Measurements from ENCODE around the gene VPS11. TPM values are rescaled to one million over a fixed set of nuclear protein-coding genes. Genes with fewer than 3 reads are reported as not detected.

VPS11 gene
- total and polyA plus RNA-seq, 10 of the 15 experiments (the other 5 are each of a cell fraction or from before 2014, with no cell fraction given) = 15.8 to 26.4 (median 24.5) TPM

- TF ChIP-seq ZZZ3 (IDR thresholded peaks at IDR 0.05; ENCODE audit: control insufficient read depth, insufficient read length, low read depth) = no peak
- TF ChIP-seq RB1 (IDR thresholded peaks at IDR 0.05; ENCODE audit: borderline replicate concordance) = no peak
- no peak for TF ChIP-seq HDAC2 (IDR thresholded peaks at IDR 0.05)
- no peak for TF ChIP-seq NR2F1 (conservative IDR thresholded peaks at IDR 0.05)
- TF ChIP-seq CBFB (IDR thresholded peaks at IDR 0.05; ENCODE audit: low read depth) = no peak; the same call in 1 of the 2 replicates
- no peak for TF ChIP-seq CBX5 (IDR thresholded peaks at IDR 0.05; ENCODE audit: low read depth)
- TF ChIP-seq USF2 (IDR thresholded peaks at IDR 0.05; ENCODE audit: borderline replicate concordance, low read depth, low read length) = no peak
Observed at GRCh38 chr11:119091966-119092879, 24.6 kb downstream of the VPS11 start (continued).

GRCh38 chr11:119092880-119093842 is 25.5 kb downstream of the VPS11 start:
- ChIA-PET SMC1A (ENCODE audit: uncharacterized antibody, unreplicated experiment) (interaction anchor here (1.0 to 1.6 kb wide), 3 partner anchors 25 to 230 kb away, joined by 3 to 4 read pairs (median 4); partner anchors contain the start of gene VPS11), CTCF (interaction anchor here (1.1 to 2.8 kb wide), 4 partner anchors 9 to 230 kb away, joined by 3 to 13 read pairs (median 3); no protein-coding TSS in a partner anchor), POLR2A (interaction anchor here (0.6 to 6.8 kb wide), 7 partner anchors 8 to 423 kb away, joined by 3 to 69 read pairs (median 3); partner anchors contain the start of gene HMBS), RAD21 (ENCODE audit: unreplicated experiment) (no interaction called here)
- peak overlapping the region; percentile 88 for H3K9ac ChIP-seq (ENCODE audit: control insufficient read depth, insufficient read depth, low read length)
- WGBS (ENCODE audit: insufficient coverage, insufficient replicate concordance, low lambda C conversion rate, missing lambda C conversion rate) = 26% methylated on average over 12 of the region's 12 CpGs
- H3K27me3 ChIP-seq (replicated peaks in 1 of 2; ENCODE audit: control insufficient read depth in 2 of 2, insufficient read depth in 2 of 2, low read length in 1 of 2) = no peaks in the 10 kb centered on the region
- no peak for FAIRE-seq
- no TSS peak for BruUV-seq (replicated peaks)
- H3K36me3 ChIP-seq (ENCODE audit: control insufficient read depth in 2 of 2, insufficient read depth in 2 of 2, low read length in 1 of 2) = peaks cover 14 to 16% of the 10 kb centered on the region in 2 experiments
- H3K4me3 ChIP-seq = peak overlapping the region; percentile 83
- 0 out of 2 replicates have a peak, but pooled peaks have one; percentile 67 for TF ChIP-seq MTA3 (IDR thresholded peaks at IDR 0.05; ENCODE audit: borderline replicate concordance, low read length)
- TF ChIP-seq POLR2AphosphoS2 (IDR thresholded peaks at IDR 0.05; ENCODE audit: low read depth, low read length) = 0 out of 2 replicates have a peak, but pooled peaks have one; percentile 32
- TF ChIP-seq CHD1 (IDR thresholded peaks at IDR 0.05; ENCODE audit: low read depth, low read length) = 0 out of 2 replicates have a peak, but pooled peaks have one; percentile 49
- TF ChIP-seq MYC (IDR thresholded peaks at IDR 0.05; ENCODE audit: insufficient read depth, insufficient read length, insufficient replicate concordance, low read length, severe bottlenecking) = no peak
- no peak for TF ChIP-seq NR2C2 (IDR thresholded peaks at IDR 0.05; ENCODE audit: borderline replicate concordance, control insufficient read depth, insufficient read length, low read depth)
- 0 out of 3 replicates have a peak, but pooled peaks have one; percentile 6 for TF ChIP-seq POU2F2 (IDR thresholded peaks at IDR 0.05; ENCODE audit: borderline replicate concordance, low read depth, low read length)
- TF ChIP-seq POLR2AphosphoS5 (IDR thresholded peaks at IDR 0.05; ENCODE audit: low read length) = peak; percentile 65; the same call in 1 of the 2 replicates
- peak; percentile 69; the same call in 1 of the 2 replicates for TF ChIP-seq POLR2A (IDR thresholded peaks at IDR 0.05; ENCODE audit: low read depth, low read length)
- 0 out of 2 replicates have a peak, but pooled peaks have one; percentile 18 for TF ChIP-seq ATF2 (IDR thresholded peaks at IDR 0.05; ENCODE audit: low read length)
- no peak for TF ChIP-seq EP300 (IDR thresholded peaks at IDR 0.05; ENCODE audit: borderline replicate concordance in 1 of 2, control insufficient read depth in 1 of 2, low read depth in 2 of 2, low read length in 2 of 2)
- no peaks in the 10 kb centered on the region for H3K9me3 ChIP-seq (replicated peaks; ENCODE audit: control insufficient read depth, insufficient read depth, low read length)
- H4K20me1 ChIP-seq (ENCODE audit: control insufficient read depth, insufficient read depth) = no peaks in the 10 kb centered on the region
- no peak for ATAC-seq
- H2AFZ ChIP-seq (ENCODE audit: control insufficient read depth, low read depth, low read length) = no peak overlapping the region
- intact Hi-C loops (cut with micrococcal nuclease; ENCODE audit: unreplicated experiment) = no loop called here
- H3K79me2 ChIP-seq (ENCODE audit: control insufficient read depth, insufficient read depth, low read length) = peaks cover 33% of the 10 kb centered on the region
- H3K4me1 ChIP-seq (ENCODE audit: control insufficient read depth, insufficient read depth, low read length) = peaks cover 21% of the 10 kb centered on the region
- in situ Hi-C loops (cut with MboI) = no loop called here
- no peak for DNase-seq (ENCODE audit: low read depth, low spot score)
- peak overlapping the region; percentile 90 for H3K4me2 ChIP-seq (ENCODE audit: control insufficient read depth, insufficient read depth)
- peak overlapping the region; percentile 60 for H3K27ac ChIP-seq (ENCODE audit: control insufficient read depth, insufficient read depth)

Measured in GM12878 (cell line).